ENCODE results near the gene PDE4A. TPM values are rescaled to one million over a fixed set of nuclear protein-coding genes. Genes with fewer than 3 reads are reported as not detected.

Gene PDE4A
- total and polyA plus RNA-seq, 4 donors, result 0.90 to 2.3 (median 1.3) TPM

GRCh38 chr19:10514211-10515145 lies 94.1 kb downstream of the PDE4A start:
- no peak for TF ChIP-seq FOXA1 (IDR thresholded peaks at IDR 0.05)
- TF ChIP-seq, protein P1, sequence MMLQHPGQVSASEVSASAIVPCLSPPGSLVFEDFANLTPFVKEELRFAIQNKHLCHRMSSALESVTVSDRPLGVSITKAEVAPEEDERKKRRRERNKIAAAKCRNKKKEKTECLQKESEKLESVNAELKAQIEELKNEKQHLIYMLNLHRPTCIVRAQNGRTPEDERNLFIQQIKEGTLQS (IDR thresholded peaks at IDR 0.05), result no peak
- TF ChIP-seq HNF4A (conservative IDR thresholded peaks at IDR 0.05), result no peak
- TF ChIP-seq EGR1 (IDR thresholded peaks at IDR 0.05; ENCODE audit: low read depth in 2 of 2), result no peak
- TF ChIP-seq, protein P2, sequence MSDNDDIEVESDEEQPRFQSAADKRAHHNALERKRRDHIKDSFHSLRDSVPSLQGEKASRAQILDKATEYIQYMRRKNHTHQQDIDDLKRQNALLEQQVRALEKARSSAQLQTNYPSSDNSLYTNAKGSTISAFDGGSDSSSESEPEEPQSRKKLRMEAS (IDR thresholded peaks at IDR 0.05), result no peak
- TF ChIP-seq GABPA (IDR thresholded peaks at IDR 0.05 in 1 of 2, conservative IDR thresholded peaks at IDR 0.05 in 1 of 2), result no peak
- TF ChIP-seq HNF4G (IDR thresholded peaks at IDR 0.05), result no peak
- TF ChIP-seq, protein P3, sequence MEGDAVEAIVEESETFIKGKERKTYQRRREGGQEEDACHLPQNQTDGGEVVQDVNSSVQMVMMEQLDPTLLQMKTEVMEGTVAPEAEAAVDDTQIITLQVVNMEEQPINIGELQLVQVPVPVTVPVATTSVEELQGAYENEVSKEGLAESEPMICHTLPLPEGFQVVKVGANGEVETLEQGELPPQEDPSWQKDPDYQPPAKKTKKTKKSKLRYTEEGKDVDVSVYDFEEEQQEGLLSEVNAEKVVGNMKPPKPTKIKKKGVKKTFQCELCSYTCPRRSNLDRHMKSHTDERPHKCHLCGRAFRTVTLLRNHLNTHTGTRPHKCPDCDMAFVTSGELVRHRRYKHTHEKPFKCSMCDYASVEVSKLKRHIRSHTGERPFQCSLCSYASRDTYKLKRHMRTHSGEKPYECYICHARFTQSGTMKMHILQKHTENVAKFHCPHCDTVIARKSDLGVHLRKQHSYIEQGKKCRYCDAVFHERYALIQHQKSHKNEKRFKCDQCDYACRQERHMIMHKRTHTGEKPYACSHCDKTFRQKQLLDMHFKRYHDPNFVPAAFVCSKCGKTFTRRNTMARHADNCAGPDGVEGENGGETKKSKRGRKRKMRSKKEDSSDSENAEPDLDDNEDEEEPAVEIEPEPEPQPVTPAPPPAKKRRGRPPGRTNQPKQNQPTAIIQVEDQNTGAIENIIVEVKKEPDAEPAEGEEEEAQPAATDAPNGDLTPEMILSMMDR (IDR thresholded peaks at IDR 0.05; ENCODE audit: low read depth, low read length, missing input control), result no peak
- TF ChIP-seq SP1 (IDR thresholded peaks at IDR 0.05), result no peak
- no peak for TF ChIP-seq FOXA2 (IDR thresholded peaks at IDR 0.05)
- TF ChIP-seq, protein P4, sequence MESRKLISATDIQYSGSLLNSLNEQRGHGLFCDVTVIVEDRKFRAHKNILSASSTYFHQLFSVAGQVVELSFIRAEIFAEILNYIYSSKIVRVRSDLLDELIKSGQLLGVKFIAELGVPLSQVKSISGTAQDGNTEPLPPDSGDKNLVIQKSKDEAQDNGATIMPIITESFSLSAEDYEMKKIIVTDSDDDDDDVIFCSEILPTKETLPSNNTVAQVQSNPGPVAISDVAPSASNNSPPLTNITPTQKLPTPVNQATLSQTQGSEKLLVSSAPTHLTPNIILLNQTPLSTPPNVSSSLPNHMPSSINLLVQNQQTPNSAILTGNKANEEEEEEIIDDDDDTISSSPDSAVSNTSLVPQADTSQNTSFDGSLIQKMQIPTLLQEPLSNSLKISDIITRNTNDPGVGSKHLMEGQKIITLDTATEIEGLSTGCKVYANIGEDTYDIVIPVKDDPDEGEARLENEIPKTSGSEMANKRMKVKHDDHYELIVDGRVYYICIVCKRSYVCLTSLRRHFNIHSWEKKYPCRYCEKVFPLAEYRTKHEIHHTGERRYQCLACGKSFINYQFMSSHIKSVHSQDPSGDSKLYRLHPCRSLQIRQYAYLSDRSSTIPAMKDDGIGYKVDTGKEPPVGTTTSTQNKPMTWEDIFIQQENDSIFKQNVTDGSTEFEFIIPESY (IDR thresholded peaks at IDR 0.05), result no peak
- TF ChIP-seq, protein P5, sequence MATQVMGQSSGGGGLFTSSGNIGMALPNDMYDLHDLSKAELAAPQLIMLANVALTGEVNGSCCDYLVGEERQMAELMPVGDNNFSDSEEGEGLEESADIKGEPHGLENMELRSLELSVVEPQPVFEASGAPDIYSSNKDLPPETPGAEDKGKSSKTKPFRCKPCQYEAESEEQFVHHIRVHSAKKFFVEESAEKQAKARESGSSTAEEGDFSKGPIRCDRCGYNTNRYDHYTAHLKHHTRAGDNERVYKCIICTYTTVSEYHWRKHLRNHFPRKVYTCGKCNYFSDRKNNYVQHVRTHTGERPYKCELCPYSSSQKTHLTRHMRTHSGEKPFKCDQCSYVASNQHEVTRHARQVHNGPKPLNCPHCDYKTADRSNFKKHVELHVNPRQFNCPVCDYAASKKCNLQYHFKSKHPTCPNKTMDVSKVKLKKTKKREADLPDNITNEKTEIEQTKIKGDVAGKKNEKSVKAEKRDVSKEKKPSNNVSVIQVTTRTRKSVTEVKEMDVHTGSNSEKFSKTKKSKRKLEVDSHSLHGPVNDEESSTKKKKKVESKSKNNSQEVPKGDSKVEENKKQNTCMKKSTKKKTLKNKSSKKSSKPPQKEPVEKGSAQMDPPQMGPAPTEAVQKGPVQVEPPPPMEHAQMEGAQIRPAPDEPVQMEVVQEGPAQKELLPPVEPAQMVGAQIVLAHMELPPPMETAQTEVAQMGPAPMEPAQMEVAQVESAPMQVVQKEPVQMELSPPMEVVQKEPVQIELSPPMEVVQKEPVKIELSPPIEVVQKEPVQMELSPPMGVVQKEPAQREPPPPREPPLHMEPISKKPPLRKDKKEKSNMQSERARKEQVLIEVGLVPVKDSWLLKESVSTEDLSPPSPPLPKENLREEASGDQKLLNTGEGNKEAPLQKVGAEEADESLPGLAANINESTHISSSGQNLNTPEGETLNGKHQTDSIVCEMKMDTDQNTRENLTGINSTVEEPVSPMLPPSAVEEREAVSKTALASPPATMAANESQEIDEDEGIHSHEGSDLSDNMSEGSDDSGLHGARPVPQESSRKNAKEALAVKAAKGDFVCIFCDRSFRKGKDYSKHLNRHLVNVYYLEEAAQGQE (IDR thresholded peaks at IDR 0.05), result no peak
- no peak for TF ChIP-seq YY1 (IDR thresholded peaks at IDR 0.05)
- no peak for TF ChIP-seq NR2F2 (IDR thresholded peaks at IDR 0.05)
- TF ChIP-seq JUND (IDR thresholded peaks at IDR 0.05), result no peak
- no peak for TF ChIP-seq TAF1 (conservative IDR thresholded peaks at IDR 0.05)
- WGBS, result 9% methylated on average over 107 of the region's 107 CpGs

More at GRCh38 chr19:10514211-10515145, 94.1 kb downstream of the PDE4A start:
- Histone ChIP-seq H3K27ac (ENCODE audit: low read depth in 1 of 2, low read length in 2 of 2) (no peak overlapping the region), H3K9me3 (ENCODE audit: control insufficient read depth in 4 of 4, low read length in 3 of 4) (no peaks in the 10 kb centered on the region), H3K4me3 (ENCODE audit: low read depth in 1 of 3, low read length in 3 of 3) (no peak overlapping the region), H3K27me3 (ENCODE audit: control insufficient read depth in 4 of 4, insufficient read depth in 4 of 4, low read length in 3 of 4) (peaks cover 2 to 21% (median 4%) of the 10 kb centered on the region in 4 donors), H3K4me1 (ENCODE audit: control insufficient read depth in 4 of 4, insufficient read depth in 4 of 4, low read length in 3 of 4) (peaks cover 2 to 27% (median 13%) of the 10 kb centered on the region in 4 donors), H3K36me3 (ENCODE audit: control insufficient read depth in 4 of 4, insufficient read depth in 3 of 4, low read depth in 1 of 4, low read length in 3 of 4) (no peaks in the 10 kb centered on the region), H3K9ac (ENCODE audit: low read depth in 1 of 2, low read length in 2 of 2) (no peak overlapping the region)
- DNase-seq (ENCODE audit: low spot score), result no peak
